ENCODE results near the gene STAT3. TPM values are rescaled to one million over a fixed set of nuclear protein-coding genes. Genes with fewer than 3 reads are reported as not detected.
A peak's percentile ranks its signal among the peaks of the same experiment; 100 is the strongest.

Gene STAT3
- total and polyA plus RNA-seq, 2 donors from 2014 or later: 55.6 to 327 TPM

DNA sequence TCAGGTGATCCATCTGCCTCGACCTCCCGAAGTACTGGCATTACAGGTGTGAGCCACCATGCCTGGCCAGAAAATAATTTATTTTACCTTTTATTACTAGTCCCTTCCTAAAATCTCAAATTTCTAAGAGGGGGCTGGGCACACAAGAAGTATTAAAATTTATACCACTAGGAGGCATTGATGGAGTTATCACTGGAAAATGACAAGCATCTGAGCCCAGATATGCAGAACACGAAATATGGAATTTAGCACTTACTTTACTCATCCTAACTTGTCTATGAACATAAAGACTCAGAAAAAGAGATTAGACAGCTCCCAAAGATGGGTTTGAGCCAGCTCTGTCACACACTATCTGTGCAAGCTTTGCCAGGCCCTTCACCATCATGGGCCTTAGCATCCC, 53.6 kb downstream of the STAT3 start:
- H3K9ac ChIP-seq (ENCODE audit: low read length in 3 of 3): no peak overlapping the region
- TF ChIP-seq, protein P1, sequence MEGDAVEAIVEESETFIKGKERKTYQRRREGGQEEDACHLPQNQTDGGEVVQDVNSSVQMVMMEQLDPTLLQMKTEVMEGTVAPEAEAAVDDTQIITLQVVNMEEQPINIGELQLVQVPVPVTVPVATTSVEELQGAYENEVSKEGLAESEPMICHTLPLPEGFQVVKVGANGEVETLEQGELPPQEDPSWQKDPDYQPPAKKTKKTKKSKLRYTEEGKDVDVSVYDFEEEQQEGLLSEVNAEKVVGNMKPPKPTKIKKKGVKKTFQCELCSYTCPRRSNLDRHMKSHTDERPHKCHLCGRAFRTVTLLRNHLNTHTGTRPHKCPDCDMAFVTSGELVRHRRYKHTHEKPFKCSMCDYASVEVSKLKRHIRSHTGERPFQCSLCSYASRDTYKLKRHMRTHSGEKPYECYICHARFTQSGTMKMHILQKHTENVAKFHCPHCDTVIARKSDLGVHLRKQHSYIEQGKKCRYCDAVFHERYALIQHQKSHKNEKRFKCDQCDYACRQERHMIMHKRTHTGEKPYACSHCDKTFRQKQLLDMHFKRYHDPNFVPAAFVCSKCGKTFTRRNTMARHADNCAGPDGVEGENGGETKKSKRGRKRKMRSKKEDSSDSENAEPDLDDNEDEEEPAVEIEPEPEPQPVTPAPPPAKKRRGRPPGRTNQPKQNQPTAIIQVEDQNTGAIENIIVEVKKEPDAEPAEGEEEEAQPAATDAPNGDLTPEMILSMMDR (IDR thresholded peaks at IDR 0.05; ENCODE audit: borderline replicate concordance, extremely low read depth, insufficient read depth): no peak
- peaks cover 2 to 64% (median 41%) of the 10 kb centered on the region in 3 donors for H3K36me3 ChIP-seq (ENCODE audit: control insufficient read depth in 2 of 3, insufficient read depth in 3 of 3, low read length in 3 of 3)
- H3K27ac ChIP-seq (ENCODE audit: low read depth in 2 of 2, low read length in 2 of 2): no peak overlapping the region
- no peak overlapping the region for H3K4me3 ChIP-seq (ENCODE audit: low read length in 3 of 3)
- peaks cover 0 to 2% (median under 1%) of the 10 kb centered on the region in 3 donors for H3K4me1 ChIP-seq (ENCODE audit: control insufficient read depth in 2 of 3, insufficient read depth in 2 of 3, low read depth in 1 of 3, low read length in 3 of 3)
- H3K27me3 ChIP-seq (ENCODE audit: control insufficient read depth, insufficient read depth, low read length): no peaks in the 10 kb centered on the region
- H3K9me3 ChIP-seq (ENCODE audit: control insufficient read depth in 2 of 3, insufficient read depth in 1 of 3, low read length in 3 of 3): no peaks in the 10 kb centered on the region
- DNase-seq (no peak), FAIRE-seq (no peak)
- intact Hi-C loops (cut with DNase I): no loop called here

DNA sequence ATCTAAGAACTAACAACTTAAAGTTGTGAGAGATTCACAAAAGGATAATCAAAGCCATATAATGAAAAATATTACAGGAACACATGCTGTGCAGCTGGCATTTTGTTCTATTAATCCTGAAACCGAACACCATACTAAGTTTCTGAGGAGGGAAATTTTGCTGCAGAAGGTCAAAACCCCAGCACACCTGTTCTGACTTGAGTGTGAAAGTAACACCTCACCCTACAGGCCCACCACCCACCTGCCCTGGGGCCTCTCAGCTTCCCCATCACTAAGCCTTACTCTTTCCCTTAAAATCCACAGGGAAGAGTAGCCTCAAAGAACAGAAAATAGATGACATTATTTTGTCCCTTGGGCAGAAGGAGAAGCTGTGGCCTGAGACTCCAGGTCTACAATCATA, 55.2 kb downstream of the STAT3 start:
- peak overlapping the region in 1 of 3 donors; percentile 19 for H3K9ac ChIP-seq (ENCODE audit: low read length in 3 of 3)
- no peak overlapping the region for H3K4me3 ChIP-seq (ENCODE audit: low read length in 3 of 3)
- peaks cover 2 to 52% (median 42%) of the 10 kb centered on the region in 3 donors for H3K36me3 ChIP-seq (ENCODE audit: control insufficient read depth in 2 of 3, insufficient read depth in 3 of 3, low read length in 3 of 3)
- no peak for FAIRE-seq
- DNase-seq: no peak
- H3K4me1 ChIP-seq (ENCODE audit: control insufficient read depth in 2 of 3, insufficient read depth in 2 of 3, low read depth in 1 of 3, low read length in 3 of 3): peaks cover 0 to 6% (median 6%) of the 10 kb centered on the region in 3 donors
- no peaks in the 10 kb centered on the region for H3K9me3 ChIP-seq (ENCODE audit: control insufficient read depth in 2 of 3, insufficient read depth in 1 of 3, low read length in 3 of 3)
- TF ChIP-seq, protein P1 (IDR thresholded peaks at IDR 0.05; ENCODE audit: borderline replicate concordance, extremely low read depth, insufficient read depth): no peak
- H3K27ac ChIP-seq (ENCODE audit: low read depth in 2 of 2, low read length in 2 of 2): no peak overlapping the region
- intact Hi-C loops (cut with DNase I): no loop called here
- no peaks in the 10 kb centered on the region for H3K27me3 ChIP-seq (ENCODE audit: control insufficient read depth, insufficient read depth, low read length)

DNA sequence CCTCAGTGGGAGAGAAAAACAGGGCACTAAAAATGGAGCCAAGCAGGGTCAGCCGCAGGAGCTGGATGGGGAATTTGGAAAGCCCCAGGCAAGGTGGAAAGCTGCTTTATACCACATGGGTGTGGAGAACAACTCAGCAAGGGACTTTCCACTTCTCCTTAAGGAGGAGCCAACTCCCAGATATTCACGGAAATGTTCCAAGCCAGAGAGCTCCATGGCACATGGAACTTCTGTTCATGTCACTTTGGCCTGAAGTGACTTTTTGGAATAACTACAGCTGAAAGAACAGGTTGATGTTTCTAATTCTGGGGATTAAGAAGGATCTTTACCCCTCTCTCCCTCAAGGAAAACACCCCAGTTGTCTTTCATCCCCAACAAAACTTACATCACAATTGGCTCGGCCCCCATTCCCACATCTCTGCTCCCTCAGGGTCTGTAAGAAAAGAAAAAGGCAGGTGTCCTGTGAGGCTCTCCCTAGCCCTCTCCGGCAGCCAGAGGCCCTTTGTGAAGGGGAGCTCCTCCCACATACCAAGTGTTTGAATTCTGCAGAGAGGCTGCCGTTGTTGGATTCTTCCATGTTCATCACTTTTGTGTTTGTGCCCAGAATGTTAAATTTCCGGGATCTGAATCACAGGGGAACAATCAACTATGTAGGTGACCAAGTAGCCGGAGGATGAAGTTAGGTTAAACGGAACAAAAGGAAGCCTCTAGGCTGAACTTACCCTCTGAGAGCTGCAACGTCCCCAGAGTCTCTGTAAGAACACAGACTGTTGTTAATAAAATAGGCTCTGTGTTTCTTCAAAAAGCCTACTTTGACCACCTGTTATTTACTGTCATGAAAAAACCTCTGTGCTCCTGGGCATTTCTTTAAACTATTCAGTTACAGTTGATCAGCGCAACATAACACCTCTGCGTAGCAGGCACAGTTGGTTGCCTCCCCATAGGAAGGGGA, 58.9 kb downstream of the STAT3 start:
- TF ChIP-seq, protein P1 (IDR thresholded peaks at IDR 0.05; ENCODE audit: borderline replicate concordance, extremely low read depth, insufficient read depth): no peak
- peak overlapping the region; percentile 18 to 81 for H3K27ac ChIP-seq (ENCODE audit: low read depth in 2 of 2, low read length in 2 of 2)
- intact Hi-C loops (cut with DNase I): no loop called here
- peak overlapping the region in 1 of 3 donors; percentile 24 for H3K9ac ChIP-seq (ENCODE audit: low read length in 3 of 3)
- FAIRE-seq: no peak
- peaks cover 0 to 6% (median 6%) of the 10 kb centered on the region in 3 donors for H3K4me1 ChIP-seq (ENCODE audit: control insufficient read depth in 2 of 3, insufficient read depth in 2 of 3, low read depth in 1 of 3, low read length in 3 of 3)
- H3K27me3 ChIP-seq (ENCODE audit: control insufficient read depth, insufficient read depth, low read length): no peaks in the 10 kb centered on the region
- H3K36me3 ChIP-seq (ENCODE audit: control insufficient read depth in 2 of 3, insufficient read depth in 3 of 3, low read length in 3 of 3): peaks cover 5 to 48% (median 30%) of the 10 kb centered on the region in 3 donors
- no peak overlapping the region for H3K4me3 ChIP-seq (ENCODE audit: low read length in 3 of 3)
- no peaks in the 10 kb centered on the region for H3K9me3 ChIP-seq (ENCODE audit: control insufficient read depth in 2 of 3, insufficient read depth in 1 of 3, low read length in 3 of 3)
- DNase-seq: peak in 2 of 5 donors; percentile 50 to 52

Measured in kidney (tissue), 14 donors.